Ishikawa (cell line): ENCODE data around the gene PRG2.

Experiments used
- MAX ChIP-seq: IDR thresholded peaks from 2 replicates; pipeline ENCODE4 v1.6.1; 2012
- RAD21 ChIP-seq: IDR thresholded peaks from 2 replicates; pipeline ENCODE4 v1.6.1; 2012; ENCODE audit warnings: low read depth
- YY1 ChIP-seq: IDR thresholded peaks from 2 replicates; pipeline ENCODE4 v1.6.1; 2012; ENCODE audit warnings: low read depth

- TF ChIP-seq RAD21 (no peak), YY1 (no peak), MAX (no peak)
Measured at GRCh38 chr11:57391539-57391938, 1.1 kb upstream of the PRG2 start.
